HG02973 (cell line): Measurements from ENCODE around the gene ASCL2.

Experiments
- ATAC-seq: cut with Tn5 transposase; IDR thresholded peaks from one replicate; pipeline ENCODE4 v1.9.1; 2021; ENCODE audit warnings: moderate library complexity; ENCODE audit not compliant: unreplicated experiment

Gene ASCL2

DNA sequence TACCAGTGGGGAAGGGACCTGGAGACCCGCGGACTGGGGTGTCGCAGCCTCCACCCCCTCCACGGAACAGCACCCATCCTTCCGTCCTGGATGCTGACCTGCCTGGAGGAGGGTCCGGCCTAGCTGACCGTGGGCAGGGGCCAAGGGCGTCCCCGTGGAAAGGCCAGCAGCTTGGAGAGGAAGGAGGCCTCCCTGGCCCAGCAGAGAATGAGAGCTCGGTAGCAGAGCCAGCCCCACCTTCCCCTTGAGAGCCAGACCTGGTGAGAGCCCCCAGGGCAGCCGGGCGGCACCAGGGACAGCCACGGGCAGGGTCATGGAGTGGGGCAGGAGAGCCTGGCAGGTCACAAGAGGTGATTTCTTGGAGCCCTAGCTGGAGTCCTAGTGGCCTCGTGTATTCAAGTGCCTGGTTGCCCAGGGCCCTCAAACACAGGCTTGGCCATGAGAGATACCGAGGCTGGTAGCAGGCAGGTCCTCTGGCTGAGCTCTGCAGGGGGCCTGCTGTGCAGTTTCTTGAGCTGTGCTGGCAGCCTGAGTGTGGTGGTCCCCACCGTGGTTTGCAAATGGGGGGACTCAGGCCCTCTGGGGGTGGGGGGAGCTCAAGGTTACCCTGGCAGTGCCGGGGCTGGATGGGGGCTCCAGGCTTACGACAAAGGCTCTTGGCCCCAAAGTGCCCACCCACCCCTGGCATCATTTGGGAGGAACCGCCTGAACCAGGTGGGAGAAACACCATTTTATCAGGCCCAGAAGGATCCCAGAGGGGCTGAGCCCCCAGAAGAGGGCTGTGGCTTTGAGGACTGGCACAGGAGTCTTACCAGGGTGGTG is 39.1 kb upstream of the ASCL2 start:
- no peak for ATAC-seq

DNA sequence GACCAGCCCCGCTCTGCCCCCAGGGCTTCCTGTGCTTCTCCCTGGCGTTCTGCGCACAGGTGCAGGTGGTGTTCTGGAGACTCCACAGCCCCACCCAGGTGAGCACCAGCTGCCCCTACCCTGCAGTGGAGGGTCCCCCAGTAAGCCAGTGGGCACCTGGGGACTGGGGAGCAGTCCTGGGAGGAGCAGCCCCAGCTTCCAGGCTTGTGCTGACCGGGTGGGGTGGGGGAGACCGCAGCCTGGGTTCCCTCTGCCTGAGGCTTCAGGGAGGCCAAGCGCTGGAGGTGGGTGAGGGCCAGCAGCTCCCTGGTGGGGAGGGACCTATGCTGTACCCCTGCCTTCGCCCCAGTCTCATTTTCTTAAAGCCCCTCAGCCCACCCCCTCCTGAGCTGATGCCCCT is 38.3 kb upstream of the ASCL2 start:
- ATAC-seq: no peak

DNA sequence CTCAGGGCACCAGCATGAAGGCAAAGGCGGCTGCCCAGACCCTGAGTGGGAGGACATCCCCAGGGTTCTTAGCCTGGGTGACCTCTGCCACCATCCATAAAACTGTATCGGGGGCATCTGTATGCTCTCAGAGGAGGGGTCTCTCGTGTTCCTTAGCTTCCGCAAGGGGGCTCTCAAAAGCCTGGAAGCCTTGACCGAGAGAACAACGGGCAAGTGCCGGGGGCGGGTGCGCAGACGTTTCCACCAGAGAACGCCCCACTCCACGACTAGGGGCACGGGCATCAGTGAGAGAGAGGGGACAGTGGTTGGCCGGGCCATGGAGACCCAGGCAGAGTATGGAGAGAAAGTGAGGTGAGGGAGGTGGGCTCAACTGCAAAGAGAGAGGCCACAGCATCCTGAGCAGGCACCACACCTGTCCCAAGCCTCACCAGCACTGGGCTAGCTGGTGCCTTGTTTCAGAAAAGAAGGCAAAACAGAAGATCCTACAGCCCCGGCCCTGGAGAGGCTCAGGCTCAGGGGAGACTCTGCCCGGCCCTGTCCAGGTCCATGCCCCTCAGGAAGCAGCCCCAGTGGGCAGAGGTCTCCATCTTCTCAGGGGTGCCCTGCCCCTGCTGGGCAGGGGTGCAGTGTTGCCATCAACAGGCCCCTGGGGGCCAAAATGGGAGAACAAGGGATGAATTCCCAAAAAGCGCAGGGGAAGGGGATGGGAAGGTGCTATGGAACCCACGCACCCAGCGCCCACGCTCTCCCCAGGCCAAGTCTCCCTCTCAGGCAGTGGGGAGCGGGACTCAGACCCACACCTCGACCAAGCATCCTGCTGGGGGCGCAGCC is 37.3 kb upstream of the ASCL2 start:
- no peak for ATAC-seq

DNA sequence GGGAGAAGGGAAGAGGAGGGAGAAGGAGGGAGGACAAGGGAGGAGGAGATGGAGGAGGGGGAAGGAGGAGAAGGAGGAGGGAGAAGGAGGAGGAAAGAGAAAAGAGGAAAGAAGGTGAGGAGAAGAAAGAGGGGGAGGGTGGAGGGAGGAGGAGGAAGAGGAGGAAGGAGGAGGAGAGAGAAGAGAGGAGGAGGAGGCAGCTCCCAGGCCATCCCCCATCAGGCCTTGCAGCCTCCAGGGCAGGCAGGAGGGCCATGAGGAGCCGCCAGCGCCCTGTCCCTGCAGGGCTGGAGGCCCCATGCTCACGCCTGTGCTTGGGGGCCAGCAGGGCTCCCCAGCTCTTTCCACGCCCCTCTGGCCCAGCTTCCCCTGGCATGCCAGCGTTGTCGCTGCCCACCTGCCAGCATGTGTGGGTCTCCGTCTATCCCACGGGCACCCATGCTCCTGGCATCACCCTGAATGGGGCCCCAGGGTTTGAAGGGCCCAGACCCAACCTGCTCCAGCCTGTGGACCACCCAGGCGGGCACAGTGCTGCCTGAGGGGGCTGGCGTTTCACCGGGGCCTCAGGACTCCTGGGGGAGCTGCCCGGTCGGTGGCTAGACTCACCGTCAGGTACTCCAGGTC is 36.6 kb upstream of the ASCL2 start:
- no peak for ATAC-seq

DNA sequence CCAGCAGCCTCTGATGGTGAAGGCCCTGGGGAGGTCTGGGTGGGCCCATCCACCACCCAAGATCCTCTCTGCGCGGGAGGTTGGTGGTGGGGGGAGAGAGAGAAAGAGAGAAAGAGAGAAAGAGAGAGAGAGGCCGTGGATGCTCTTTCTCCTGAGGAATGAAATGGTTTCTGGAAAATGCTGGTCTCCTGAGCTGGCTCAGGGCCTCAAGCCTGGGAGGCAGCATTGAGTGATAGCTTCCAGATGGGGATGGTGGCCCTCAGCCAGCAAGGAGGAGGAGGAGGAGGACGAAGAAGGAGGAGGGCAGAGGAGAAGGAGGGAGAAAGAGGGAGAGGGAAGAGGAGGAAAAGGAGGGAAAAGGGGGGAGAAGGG is 36.0 kb upstream of the ASCL2 start:
- ATAC-seq: no peak

DNA sequence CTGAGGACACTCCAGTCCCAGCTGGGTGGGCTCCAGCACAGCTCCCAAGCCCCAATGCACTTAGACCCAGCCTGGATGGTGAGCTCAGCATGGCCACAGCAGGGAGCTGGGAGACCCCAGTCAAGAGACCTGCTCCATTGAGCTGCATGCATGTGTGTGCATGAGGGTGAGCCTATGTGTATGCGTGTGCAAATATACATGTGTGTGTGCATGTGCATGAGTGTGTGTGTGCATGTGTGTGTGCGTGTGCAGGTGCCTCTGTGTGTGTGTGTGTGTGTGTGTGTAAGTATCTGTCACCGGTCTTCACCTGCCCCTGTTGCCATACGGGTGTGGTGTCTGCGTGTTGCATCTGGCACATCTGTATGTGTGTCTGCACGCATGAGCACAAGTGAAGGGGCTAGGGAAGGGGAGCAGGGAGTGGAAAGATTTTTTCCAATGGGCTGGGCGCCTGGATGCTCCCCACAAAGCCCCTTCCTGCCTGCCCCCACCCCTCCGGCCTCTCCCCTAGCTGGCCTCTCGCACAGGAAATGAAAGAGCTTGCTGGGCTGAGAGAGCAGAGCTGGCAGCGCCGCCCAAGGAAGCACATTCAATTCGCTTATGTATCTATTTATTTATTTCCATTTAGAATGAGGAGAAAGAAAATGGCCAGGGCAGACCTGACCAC is 35.5 kb upstream of the ASCL2 start:
- no peak for ATAC-seq

DNA sequence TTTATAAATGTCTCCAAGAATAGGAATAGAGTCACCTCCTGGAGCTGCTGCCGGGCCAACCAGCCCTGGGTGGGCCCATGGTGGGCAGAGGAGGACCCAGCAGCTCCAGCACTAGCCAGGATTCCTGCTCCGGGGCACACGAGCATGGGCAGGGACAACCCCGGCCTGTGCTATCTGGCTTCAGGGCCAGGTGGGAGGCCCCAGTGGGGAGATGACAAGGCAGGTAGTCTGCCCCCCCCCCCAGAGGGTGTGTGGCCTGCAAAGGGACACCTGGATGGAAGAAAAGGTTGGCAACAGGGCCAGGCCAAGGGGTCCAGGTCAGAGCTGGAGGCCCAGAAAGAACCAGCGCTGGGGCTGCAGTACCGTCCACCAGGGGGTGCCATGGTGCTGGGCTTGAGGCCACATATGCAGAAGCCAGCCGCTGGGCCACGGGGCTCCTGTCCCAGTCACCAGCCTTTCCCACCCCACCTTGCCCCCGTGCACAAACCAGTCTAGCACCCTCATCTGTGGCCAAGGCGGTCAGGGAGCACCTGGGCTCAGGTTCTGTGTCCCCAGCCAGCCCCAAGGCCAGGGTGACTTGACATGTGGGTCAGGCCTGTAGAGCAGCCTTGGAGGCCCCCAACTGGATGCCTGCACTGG is 34.9 kb upstream of the ASCL2 start:
- ATAC-seq: no peak

DNA sequence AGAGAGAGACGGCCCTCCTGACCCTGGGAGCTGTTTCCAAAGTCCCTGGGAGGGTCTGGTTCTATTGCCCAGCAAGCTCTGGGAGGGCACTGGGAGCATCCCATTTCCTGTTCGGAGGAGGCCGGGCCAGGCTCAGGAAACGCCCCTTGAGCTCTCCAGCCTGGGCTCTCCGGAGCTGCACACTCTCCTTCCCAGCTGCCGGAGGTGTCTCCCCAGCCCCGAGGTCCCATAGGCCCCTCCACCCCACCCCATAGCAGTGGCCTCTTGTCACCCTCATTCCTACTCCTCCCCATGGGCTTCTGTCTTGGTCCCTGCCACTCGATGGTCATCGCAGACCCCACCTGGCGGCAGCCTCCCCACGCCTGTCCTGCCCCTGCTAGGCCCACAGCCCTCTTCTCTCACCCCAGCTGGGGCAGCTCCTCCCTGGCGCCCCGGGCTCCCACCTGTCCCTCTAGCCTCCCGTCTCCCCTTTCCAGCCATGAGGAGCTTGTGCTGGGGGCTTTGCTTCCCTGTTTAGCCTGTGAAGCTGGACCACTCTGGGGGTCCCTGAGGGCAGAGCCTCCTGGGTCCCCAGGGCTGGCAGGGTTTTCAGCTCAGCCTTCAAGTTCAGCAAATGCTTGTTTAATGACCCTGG is 34.2 kb upstream of the ASCL2 start:
- ATAC-seq: no peak

DNA sequence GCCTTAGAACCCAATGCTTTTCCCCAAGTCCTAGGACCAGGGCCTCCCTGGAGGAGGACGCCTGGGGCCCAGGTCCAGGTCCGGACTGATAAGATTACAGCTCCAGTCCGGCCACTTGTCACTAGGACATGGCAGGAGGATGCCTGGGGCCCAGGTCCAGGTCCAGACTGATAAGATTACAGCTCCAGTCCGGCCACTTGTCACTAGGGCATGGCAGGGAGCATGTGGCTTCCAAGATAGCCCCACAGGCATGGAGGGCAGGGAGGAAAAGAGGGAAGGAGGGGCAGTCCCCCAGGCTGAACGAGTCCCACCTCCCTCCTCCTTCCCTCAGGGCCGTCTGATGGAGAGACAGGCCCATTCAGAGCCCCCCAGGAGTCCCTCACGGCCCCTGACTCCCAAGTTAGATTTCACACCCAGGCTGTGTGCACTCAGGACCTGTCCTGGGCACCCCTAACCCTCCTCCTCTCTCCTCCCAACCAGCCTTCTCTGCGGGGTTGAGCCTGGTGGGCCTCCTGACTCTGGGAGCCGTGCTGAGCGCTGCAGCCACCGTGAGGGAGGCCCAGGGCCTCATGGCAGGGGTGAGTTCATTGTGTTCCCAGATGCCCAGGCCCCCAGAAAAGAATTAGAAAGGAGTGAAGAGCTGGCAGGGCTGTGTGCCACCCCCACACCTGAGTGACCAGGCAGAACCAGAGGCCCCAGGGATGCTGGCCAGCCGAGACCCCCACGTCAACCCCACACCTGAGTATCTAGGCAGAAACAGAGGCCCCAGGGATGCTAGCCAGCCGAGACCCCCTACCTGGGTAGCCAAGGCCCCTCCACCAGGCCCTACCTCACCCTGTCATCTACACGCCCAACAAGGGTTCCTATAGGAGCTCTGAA is 33.5 kb upstream of the ASCL2 start:
- ATAC-seq: no peak

DNA sequence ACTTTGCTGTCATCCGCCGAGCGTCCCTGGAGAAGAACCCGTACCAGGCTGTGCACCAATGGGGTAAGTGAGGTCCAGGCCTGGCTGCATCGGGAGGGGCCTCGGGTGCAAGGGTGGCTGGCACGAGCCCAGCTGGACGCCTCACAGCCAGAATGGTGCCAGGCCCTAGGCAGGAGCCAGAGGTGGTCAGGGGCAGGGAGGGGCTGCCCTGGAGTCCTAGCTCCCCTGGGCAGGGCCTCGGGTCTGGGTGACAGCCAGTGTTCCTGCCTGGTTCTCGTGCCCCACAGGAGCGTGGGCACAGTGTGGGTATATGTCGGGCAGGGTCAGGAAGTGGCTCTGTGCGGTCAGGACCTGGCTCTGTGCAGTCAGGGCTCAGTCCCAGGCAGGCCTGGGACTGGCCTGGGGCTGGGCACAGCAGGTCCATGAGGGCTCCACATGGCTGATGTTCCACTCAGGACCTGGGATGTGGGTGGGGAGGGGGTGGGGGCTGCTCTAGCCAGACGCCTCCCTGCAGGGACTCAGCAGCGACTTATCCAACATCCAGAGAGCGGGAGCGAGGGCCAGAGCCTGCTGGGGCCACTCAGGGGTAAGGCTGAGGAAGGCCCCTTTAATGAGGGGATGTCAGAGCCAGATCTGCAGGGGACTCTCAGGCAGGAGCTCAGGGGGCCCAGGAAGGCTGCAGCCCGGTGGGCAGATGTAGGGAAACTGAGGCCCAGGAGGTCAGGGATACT is 32.7 kb upstream of the ASCL2 start:
- ATAC-seq: no peak

DNA sequence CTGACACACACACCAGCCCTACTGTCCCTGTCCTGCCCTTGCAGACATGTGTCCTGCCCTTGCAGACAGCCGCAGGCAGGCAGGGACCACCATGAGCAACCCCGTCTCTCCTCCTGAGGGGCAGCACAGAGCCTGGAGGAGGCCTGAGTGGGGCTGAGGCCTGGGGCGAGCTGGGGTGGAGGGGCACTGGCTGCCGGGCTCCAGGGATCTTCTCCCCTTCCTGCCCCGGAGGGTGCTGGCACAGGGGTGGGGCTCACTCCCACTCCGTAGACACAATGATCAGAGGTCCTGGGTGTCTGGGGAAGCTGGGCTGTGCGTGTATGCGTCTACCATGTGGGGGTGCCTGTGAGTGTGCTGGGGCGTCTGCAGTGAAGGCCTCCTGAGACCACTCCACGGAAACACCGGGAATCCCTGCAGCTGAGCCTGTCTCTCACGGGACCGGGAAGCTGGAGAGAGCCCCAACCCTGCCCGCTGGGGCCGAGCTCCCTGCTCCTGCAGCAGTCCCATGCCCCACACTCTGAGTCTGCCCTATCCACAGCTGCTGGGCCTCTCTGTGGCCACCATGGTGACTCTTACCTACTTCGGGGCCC is 32.0 kb upstream of the ASCL2 start:
- no peak for ATAC-seq

DNA sequence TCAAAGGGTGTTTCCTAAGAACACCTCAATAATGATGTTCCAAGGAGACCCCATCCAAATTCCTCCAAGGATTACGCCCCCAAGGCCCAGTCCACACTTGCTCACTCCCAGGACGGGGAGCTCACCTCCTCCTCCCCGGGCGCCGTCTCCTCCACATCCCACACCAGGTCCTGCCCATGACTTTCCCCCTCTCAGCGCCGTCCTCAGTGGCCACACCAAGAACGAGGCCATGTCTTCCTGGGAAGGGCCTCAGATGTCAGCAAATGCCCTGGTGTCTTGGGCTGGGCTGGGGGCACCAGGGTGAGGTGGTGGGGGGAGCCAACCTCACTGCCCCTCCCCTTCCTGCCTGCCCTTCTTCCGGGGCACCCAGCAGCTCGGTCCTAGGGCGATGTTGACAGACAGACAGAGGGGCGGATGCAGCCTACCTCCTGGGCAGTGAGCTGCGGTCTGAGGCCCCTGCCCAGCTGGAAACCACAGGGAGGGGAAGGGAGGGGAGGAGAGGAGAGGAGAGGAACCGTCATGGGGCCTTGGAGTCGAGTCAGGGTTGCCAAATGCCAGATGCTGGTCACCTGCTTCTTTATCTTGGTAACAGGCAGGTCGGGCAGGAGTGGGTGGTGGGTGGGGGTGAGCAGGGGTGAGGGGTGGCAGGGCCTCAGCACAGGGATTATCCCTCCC is 31.4 kb upstream of the ASCL2 start, which contains the start of the genes C11orf21 and TSPAN32:
Gene C11orf21 (minus strand): TSS at position 288 of the 675 bp plus-strand sequence. CDS start 110 bp downstream, at position 178.
Gene TSPAN32 (plus strand): TSS at position 383 of the 675 bp plus-strand sequence. CDS start 137 bp downstream, at position 520.
- ATAC-seq: no peak

DNA sequence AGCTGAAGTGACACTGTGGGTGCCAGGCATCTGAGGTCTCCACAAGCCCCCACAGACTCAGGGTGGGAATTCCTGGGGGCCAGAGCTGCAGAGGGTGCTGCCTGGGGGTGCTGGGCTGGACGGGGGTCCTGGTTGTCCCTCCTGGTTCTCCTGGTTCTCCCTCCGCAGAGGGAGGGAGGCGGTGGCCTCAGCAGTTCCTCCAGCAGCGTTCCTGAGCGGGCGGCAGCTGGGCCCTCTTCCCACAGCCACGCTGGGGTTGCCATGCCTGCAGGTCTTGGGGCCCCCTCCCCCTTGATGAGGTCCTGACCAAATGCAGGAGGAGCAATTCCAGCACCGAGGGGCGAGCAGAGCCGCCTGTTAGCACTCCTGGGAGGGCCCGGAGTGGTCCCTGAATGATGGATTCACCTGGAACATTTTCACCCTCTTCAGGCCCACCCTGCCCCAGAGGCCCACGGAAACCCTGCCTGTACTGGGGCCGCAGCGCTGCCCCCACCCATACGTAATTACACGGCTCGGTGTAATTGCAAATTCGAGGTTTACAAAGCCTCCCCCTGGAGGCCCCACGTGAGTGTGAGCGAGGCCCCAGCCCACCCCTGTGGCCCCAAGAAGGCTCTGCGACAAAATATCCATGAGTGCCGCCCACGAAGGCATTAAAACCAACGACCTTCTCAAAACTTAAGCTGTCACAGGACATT is 30.7 kb upstream of the ASCL2 start:
- no peak for ATAC-seq

DNA sequence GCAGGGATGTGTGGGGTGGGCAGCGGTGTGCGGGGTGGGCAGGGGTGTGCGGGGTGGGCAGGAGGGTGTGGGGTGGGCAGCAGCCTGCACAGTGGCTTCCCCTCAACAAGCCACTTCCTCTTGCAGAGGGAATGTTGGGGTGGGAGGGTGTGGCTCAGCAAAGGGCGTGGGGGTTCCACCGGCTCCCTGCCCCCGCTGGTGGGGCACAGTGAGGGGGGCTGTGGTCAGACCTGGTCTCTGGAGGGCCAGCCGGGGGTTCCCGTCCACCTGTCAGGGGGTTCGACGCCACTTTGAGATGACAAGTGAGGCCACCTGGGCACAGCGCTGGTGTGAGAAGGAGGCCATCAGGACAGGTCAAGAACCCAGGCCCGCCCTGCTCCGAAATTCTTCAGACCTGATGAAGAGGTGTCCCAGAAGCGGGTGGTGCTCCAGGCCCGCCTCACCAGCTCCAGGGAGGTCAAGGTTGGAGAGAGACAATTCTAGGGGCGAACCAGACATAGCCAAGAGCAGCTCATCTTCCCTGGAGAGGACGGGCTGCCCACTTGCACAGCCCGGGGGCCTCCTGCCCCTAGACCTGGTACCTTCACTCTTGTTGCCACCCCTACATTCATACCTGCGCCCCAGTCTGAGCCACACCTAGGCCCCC is 30.0 kb upstream of the ASCL2 start:
- ATAC-seq: no peak

DNA sequence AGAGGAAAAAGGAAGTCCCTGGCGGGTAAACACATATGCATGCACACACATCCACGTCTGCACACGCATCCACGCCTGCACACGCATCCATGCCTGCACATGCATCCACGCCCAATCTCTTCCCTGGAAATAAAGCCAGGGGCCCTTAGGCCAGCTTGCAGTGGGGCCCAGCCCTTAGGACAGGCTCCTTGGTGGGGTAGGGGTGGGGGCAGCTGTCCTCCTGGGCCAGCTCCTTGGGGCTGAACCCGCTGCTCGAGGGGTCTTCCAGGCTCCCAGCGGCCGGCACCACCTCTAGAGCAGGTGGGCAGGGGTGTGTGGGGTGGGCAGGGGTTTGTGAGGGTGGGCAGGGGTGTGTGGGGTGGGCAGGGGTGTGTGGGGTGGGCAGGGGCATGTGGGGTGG is 29.4 kb upstream of the ASCL2 start:
- no peak for ATAC-seq
